Cardiac muscle cell (in vitro differentiated cells and primary cell): ENCODE results near the gene ACP5. TPM values are rescaled to one million over a fixed set of nuclear protein-coding genes. Genes with fewer than 3 reads are reported as not detected.

Source experiments
- DNase-seq, 2 donors: peaks; one replicate each; pipeline versions ENCODE4 v3.0.0 to v3.0.0-alpha.2; 2010 to 2017; ENCODE audit warnings: low read depth in 1 of 2, low spot score in 1 of 2
- H3K27ac ChIP-seq: fragments of 200-600 bp; sonication (generic); 2 replicates; pipeline ENCODE4 v1.5.1; 2016
- H3K27me3 ChIP-seq: fragments of 200-600 bp; sonication (generic); 2 replicates; pipeline ENCODE4 v1.6.0; 2016; ENCODE audit warnings: control low read depth
- H3K36me3 ChIP-seq: fragments of 200-600 bp; sonication (generic); 2 replicates; pipeline ENCODE4 v1.5.1; 2016; ENCODE audit warnings: control low read depth
- H3K4me1 ChIP-seq: fragments of 200-600 bp; sonication (generic); 2 replicates; pipeline ENCODE4 v1.8.1; 2017; ENCODE audit warnings: low read depth, mild to moderate bottlenecking, mixed run types
- H3K4me3 ChIP-seq: fragments of 200-600 bp; sonication (generic); 2 replicates; pipeline ENCODE4 v1.5.1; 2016; ENCODE audit warnings: mild to moderate bottlenecking
- H3K9me3 ChIP-seq: fragments of 200-600 bp; sonication (generic); 2 replicates; pipeline ENCODE4 v1.5.1; 2017; ENCODE audit warnings: low read depth, mild to moderate bottlenecking, control low read depth
- polyA plus RNA-seq: library from polyadenylated mRNA; unstranded; fragments of >200 nt; fragmentation: Nextera tagmentation; extraction: Ambion mirVana; gene quantifications from 2 replicates; pipeline ENCODE4 v1.2.1, GENCODE V29; 2016
- total RNA-seq: library from RNA; depleted of rRNA; stranded (reverse); fragments of >200 nt; gene quantifications from 2 replicates; pipeline ENCODE4 v1.2.3, GENCODE V29; 2016
- TF ChIP-seq, protein P1 (sequence below): IDR thresholded peaks from 2 replicates; pipeline ENCODE4 v1.5.1; 2012; ENCODE audit warnings: low read depth, mild to moderate bottlenecking, low read length

Gene ACP5
- total and polyA plus RNA-seq, 2 experiments from 2014 or later, result 1.1 to 1.9 TPM

DNA sequence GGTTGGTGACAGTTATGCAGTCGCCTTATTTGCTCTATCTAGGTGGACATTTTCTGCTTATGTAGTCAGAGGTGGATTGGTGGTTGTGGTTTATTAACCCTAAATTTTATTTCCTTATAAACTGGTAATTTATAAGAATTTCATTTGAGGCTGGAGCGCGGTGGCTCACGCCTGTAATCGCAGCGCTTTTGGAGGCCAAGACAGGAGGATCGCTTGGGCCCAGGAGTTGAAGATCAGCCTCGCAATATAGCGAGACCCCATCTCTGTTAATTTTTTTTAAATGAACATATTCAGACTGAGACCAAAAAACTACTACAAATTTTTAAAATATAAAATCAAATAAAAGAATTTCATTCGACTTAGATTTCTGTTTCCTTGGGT lies 20.6 kb upstream of the ACP5 start:
- Histone ChIP-seq H3K9me3 (no peaks in the 10 kb centered on the region), H3K4me1 (peaks cover 6% of the 10 kb centered on the region), H3K4me3 (peak overlapping the region; percentile 84), H3K36me3 (no peaks in the 10 kb centered on the region), H3K27me3 (no peaks in the 10 kb centered on the region), H3K27ac (peak overlapping the region; percentile 99)
- TF ChIP-seq, protein P1, sequence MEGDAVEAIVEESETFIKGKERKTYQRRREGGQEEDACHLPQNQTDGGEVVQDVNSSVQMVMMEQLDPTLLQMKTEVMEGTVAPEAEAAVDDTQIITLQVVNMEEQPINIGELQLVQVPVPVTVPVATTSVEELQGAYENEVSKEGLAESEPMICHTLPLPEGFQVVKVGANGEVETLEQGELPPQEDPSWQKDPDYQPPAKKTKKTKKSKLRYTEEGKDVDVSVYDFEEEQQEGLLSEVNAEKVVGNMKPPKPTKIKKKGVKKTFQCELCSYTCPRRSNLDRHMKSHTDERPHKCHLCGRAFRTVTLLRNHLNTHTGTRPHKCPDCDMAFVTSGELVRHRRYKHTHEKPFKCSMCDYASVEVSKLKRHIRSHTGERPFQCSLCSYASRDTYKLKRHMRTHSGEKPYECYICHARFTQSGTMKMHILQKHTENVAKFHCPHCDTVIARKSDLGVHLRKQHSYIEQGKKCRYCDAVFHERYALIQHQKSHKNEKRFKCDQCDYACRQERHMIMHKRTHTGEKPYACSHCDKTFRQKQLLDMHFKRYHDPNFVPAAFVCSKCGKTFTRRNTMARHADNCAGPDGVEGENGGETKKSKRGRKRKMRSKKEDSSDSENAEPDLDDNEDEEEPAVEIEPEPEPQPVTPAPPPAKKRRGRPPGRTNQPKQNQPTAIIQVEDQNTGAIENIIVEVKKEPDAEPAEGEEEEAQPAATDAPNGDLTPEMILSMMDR, result no peak
- no peak for DNase-seq

DNA sequence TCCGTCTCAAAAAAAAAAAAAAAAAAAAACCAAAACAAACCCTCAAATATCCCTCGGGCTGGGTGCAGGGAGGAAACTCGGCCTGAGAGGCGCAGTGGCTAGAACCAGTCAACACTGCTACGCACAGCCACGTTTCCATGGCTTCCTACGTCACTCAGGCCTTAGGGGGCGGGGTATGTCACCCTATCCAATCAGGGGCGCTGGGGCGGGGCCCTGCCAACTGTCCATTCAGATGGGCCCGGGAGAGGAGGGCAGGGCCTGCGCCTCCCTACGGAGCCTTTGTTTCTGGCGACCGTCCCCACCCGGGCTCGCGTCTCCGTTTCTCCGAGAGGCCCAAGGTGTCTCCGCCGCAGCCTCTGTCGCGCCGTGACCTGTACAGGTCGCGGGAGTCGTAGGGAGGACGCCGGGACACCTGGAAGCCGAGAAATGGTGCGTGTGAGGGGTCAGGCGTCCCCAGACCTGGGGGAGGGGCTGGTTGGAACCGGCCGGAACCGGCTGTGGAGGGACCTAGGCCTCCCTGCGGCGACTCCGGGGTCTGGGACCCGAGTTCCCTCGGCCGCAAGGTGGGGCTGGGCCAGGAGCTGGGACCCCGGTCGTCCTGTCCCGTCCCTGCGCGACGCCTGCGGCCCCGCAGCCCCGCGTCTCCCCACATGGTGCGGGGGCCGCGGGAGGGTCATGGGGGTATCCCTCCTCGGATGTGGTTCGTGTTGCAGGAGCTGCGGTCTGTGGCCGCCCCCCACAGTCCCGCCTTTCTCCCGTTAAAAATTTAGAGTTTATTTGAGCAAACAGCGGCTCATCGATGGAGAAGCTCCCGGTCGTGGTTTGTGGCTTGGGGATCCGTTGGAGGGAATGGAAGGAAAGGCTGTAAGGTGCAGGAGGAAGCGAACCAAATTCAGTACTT lies 20.0 kb upstream of the ACP5 start, which contains the start of gene ZNF627:
ZNF627 (plus strand) TSS at position 282 of the 901 bp plus-strand sequence; CDS start at position 427, 145 bp downstream.
- Histone ChIP-seq H3K4me3 (peak within 1 kb of the TSS; percentile 84), H3K9me3 (no peaks in the 10 kb centered on the region), H3K4me1 (peaks cover 6% of the 10 kb centered on the region), H3K27ac (peak within 1 kb of the TSS; percentile 99), H3K36me3 (no peaks in the 10 kb centered on the region), H3K27me3 (no peaks in the 10 kb centered on the region)
- peak; percentile 99 for DNase-seq
- TF ChIP-seq, protein P1, result peak; percentile 12

DNA sequence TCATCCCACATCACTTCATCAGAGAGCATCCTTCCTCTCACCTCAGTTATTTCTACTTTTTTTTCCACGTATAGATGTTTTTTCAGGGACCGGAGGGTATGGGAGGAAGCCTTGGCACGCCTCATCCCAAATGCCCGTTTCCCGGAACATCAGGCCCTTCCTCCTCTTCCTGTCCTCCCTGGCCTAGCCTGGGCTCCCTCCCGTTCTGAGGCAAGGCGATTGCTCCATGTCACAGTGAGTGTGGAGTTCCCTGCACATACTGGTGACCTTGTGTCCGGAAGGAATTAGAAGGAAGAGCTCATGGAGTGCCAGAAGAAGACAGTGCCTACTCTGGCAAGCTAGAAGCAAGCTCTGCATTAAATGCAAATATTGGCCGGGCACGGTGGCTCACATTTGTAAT lies 18.7 kb upstream of the ACP5 start:
- Histone ChIP-seq H3K4me3 (no peak overlapping the region), H3K4me1 (peaks cover 6% of the 10 kb centered on the region), H3K36me3 (no peaks in the 10 kb centered on the region), H3K9me3 (no peaks in the 10 kb centered on the region), H3K27ac (no peak overlapping the region), H3K27me3 (no peaks in the 10 kb centered on the region)
- no peak for DNase-seq
- TF ChIP-seq, protein P1, result no peak

DNA sequence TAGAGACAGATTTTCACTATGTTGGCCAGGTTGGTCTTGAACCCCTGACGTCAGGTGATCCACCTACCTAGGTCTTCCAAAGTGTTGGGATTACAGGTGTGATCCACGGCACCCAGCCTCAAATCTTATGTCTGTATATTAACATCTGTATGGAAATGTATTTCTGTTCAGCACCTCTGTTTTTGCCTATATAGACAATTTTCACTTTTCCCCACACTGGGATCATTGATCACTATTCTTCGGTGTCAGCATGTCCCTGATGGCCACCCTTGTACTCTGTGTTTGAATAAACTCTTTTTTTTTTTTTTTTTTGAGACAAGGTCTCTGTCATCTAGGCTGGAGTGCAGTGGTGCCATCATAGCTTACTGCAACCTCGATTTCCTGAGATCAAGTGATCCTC lies 16.6 kb upstream of the ACP5 start:
- no peak for DNase-seq
- no peaks in the 10 kb centered on the region for H3K9me3 ChIP-seq
- no peaks in the 10 kb centered on the region for H3K27me3 ChIP-seq
- no peak overlapping the region for H3K27ac ChIP-seq
- TF ChIP-seq, protein P1, result no peak
- peaks cover 6% of the 10 kb centered on the region for H3K4me1 ChIP-seq
- H3K4me3 ChIP-seq, result no peak overlapping the region
- H3K36me3 ChIP-seq, result no peaks in the 10 kb centered on the region

DNA sequence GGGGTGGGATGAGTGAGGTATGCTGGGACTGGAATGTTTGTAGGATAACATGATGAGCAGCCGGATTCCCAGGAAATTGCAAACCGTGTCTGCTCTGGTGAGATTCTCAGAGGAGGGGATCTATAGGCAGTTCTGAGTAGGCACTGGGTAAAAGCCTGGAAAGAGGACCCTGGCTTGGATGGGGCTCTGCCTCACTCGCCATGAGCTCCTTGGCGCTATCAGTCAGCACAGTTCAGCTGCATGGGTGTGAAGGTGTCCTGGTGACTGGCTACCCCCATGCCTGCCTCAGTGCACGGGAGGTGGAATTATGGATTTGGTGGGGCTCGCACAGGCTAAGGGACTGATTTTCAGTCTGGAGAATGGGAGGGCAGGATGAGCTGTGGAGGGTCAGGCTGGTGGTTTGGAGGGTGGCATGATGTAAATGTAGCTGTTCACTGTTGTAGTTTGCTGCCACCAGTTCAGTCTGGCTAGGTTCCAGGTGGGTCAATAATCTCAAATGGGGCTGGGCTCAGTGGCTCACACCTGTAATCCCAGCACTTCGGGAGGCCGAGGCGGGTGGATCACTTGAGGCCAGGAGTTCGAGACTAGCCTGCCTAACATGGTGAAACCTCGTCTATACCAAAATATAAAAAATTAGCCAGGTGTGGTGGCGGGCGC lies 10.7 kb upstream of the ACP5 start:
- no peaks in the 10 kb centered on the region for H3K4me1 ChIP-seq
- H3K4me3 ChIP-seq, result no peak overlapping the region
- no peaks in the 10 kb centered on the region for H3K27me3 ChIP-seq
- H3K36me3 ChIP-seq, result no peaks in the 10 kb centered on the region
- TF ChIP-seq, protein P1, result no peak
- H3K9me3 ChIP-seq, result no peaks in the 10 kb centered on the region
- H3K27ac ChIP-seq, result no peak overlapping the region
- DNase-seq, result no peak
